ENCODE results near the gene GPR157. TPM values are rescaled to one million over a fixed set of nuclear protein-coding genes. Genes with fewer than 3 reads are reported as not detected.

Gene GPR157
- total and polyA plus RNA-seq, 10 of the 15 experiments (the other 5 are each of a cell fraction or from before 2014, with no cell fraction given) = 0.66 to 15.9 (median 3.1) TPM

DNA sequence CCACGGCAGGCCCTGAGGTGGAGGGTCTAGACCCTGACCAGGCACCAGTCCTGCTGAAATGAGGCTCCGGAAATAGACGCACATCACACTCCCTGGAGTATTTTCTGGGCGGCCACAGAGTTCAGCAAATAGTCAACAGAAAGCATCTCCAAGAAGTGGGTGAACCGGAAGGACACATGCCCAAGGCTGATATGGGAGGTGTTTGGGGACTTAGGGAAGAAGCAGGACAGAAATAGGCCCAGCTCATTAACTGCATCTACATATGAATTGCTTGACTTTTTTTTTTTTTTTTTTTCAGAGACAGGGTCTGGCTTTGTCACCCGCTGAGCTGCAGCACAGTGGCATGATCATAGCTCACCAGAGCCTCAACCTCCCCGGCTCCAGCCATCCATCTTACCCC is 36.5 kb upstream of the GPR157 start (continued):
- no peak for TF ChIP-seq IKZF2 (IDR thresholded peaks at IDR 0.05)
- TF ChIP-seq ZBTB40 (IDR thresholded peaks at IDR 0.05; ENCODE audit: borderline replicate concordance) = no peak
- TF ChIP-seq PBX3 (IDR thresholded peaks at IDR 0.05; ENCODE audit: insufficient replicate concordance, low read depth, low read length) = no peak
- TF ChIP-seq POLR2AphosphoS5 (IDR thresholded peaks at IDR 0.05; ENCODE audit: low read length) = no peak
- TF ChIP-seq SMARCA5 (IDR thresholded peaks at IDR 0.05) = no peak
- TF ChIP-seq CTCF (IDR thresholded peaks at IDR 0.05 in 2 of 3, conservative IDR thresholded peaks at IDR 0.05 in 1 of 3; ENCODE audit: control insufficient read depth in 2 of 3, extremely low read depth in 1 of 3, insufficient read depth in 1 of 3, low read depth in 3 of 3, low read length in 3 of 3) = no peak
